Common myeloid progenitor, CD34-positive (primary cell): ENCODE data around the gene EIF4EBP3.
A peak's percentile ranks its signal among the peaks of the same experiment; 100 is the strongest.

ENCODE experiments used
- CTCF ChIA-PET: fragments of 350-600 bp; sonication (Branson Sonifier 250); formaldehyde crosslinking; loops from one replicate; lab custom pipeline; 2021; ENCODE audit warnings: antibody characterized with exemption; lab: Charles Lee
- POLR2A ChIA-PET: fragments of 350-600 bp; sonication (Branson Sonifier 250); formaldehyde crosslinking; loops from one replicate; lab custom pipeline; 2021; ENCODE audit warnings: antibody characterized with exemption; lab: Charles Lee
- DNase-seq, 3 donors: peaks; one replicate each; pipeline versions ENCODE4 v3.0.0 to v3.0.0-alpha.2; 2013
- H3K27ac ChIP-seq, 2 experiments: 1 replicate in 1 of 2; 2 replicates in 1 of 2; pipeline ENCODE4 v1.7.0; 2013; ENCODE audit warnings: inconsistent platforms in 2 of 2, low read length in 2 of 2, mild to moderate bottlenecking in 2 of 2, low read depth in 1 of 2, moderate library complexity in 1 of 2; ENCODE audit not compliant: severe bottlenecking in 2 of 2, insufficient read depth in 1 of 2, poor library complexity in 1 of 2
- H3K27me3 ChIP-seq, 5 experiments: replicated peaks in 2 of 5; 1 replicate in 3 of 5; 2 replicates in 2 of 5; pipeline versions ENCODE4 v1.6.1 to v1.7.0; 2013; ENCODE audit warnings: low read length in 4 of 5, mild to moderate bottlenecking in 2 of 5, moderate library complexity in 2 of 5, inconsistent platforms in 1 of 5; ENCODE audit not compliant: insufficient read depth in 5 of 5, control insufficient read depth in 4 of 5
- H3K36me3 ChIP-seq, 4 experiments: 1 replicate in 2 of 4; 2 replicates in 2 of 4; pipeline versions ENCODE4 v1.6.1 to v1.7.0; 2013; ENCODE audit warnings: low read length in 3 of 4, control low read depth in 1 of 4, mild to moderate bottlenecking in 1 of 4; ENCODE audit not compliant: control insufficient read depth in 4 of 4, insufficient read depth in 4 of 4
- H3K4me1 ChIP-seq, 4 experiments: 1 replicate in 3 of 4; 2 replicates in 1 of 4; pipeline versions ENCODE4 v1.6.1 to v1.7.1; 2013; ENCODE audit warnings: low read length in 3 of 4, mild to moderate bottlenecking in 3 of 4, control low read depth in 1 of 4, inconsistent platforms in 1 of 4, moderate library complexity in 1 of 4; ENCODE audit not compliant: control insufficient read depth in 4 of 4, insufficient read depth in 4 of 4; ENCODE audit errors: control extremely low read depth in 1 of 4
- H3K4me3 ChIP-seq, 7 experiments: 1 replicate in 4 of 7; 2 replicates in 3 of 7; pipeline versions ENCODE4 v1.5.1 to v1.7.0; 2013; ENCODE audit warnings: mild to moderate bottlenecking in 7 of 7, low read length in 6 of 7, moderate library complexity in 6 of 7, inconsistent platforms in 2 of 7, low read depth in 2 of 7, control low read depth in 1 of 7; ENCODE audit not compliant: insufficient read depth in 4 of 7, control insufficient read depth in 1 of 7; ENCODE audit errors: extremely low read depth in 1 of 7
- H3K9me3 ChIP-seq, 5 experiments: 1 replicate in 4 of 5; 2 replicates in 1 of 5; pipeline versions ENCODE4 v1.6.1 to v1.7.1; 2013; ENCODE audit warnings: low read length in 4 of 5, mild to moderate bottlenecking in 2 of 5, inconsistent platforms in 1 of 5, low read depth in 1 of 5, moderate library complexity in 1 of 5; ENCODE audit not compliant: control insufficient read depth in 4 of 5, insufficient read depth in 2 of 5; ENCODE audit errors: control extremely low read depth in 1 of 5
- WGBS: methylation state at CpG from one replicate; pipeline ENCODE4 v1.1.5; 2013; ENCODE audit not compliant: insufficient coverage; 5-methylcytosine and 5-hydroxymethylcytosine counted together

Gene EIF4EBP3

GRCh38 chr5:140567136-140567818, 19.8 kb downstream of the EIF4EBP3 start:
- 96% methylated on average over 18 of the region's 22 CpGs for WGBS
- CTCF ChIA-PET, result interaction anchor here (1.0 to 5.8 kb wide), 5 partner anchors 12 to 77 kb away, joined by 3 to 29 read pairs (median 4); partner anchors contain the start of gene EIF4EBP3
- Histone ChIP-seq H3K36me3 (peaks cover 6 to 39% (median 17%) of the 10 kb centered on the region in 4 experiments), H3K27me3 (no peaks in the 10 kb centered on the region), H3K4me3 (no peak overlapping the region), H3K27ac (no peak overlapping the region), H3K4me1 (peaks cover 13 to 40% (median 34%) of the 10 kb centered on the region in 4 experiments), H3K9me3 (no peaks in the 10 kb centered on the region)
- POLR2A ChIA-PET, result no interaction called here
- DNase-seq, result no peak

- Histone ChIP-seq H3K4me1 (peaks cover 13 to 40% (median 34%) of the 10 kb centered on the region in 4 experiments), H3K9me3 (no peaks in the 10 kb centered on the region), H3K4me3 (no peak overlapping the region), H3K27ac (no peak overlapping the region), H3K36me3 (peaks cover 6 to 34% (median 17%) of the 10 kb centered on the region in 4 experiments), H3K27me3 (no peaks in the 10 kb centered on the region)
- 100% methylated on average over 11 of the region's 13 CpGs for WGBS
- POLR2A ChIA-PET, result no interaction called here
- CTCF ChIA-PET, result interaction anchor here (1.0 to 5.8 kb wide), 2 partner anchors 20 to 77 kb away, joined by 3 to 29 read pairs; partner anchors contain the start of gene EIF4EBP3
- no peak for DNase-seq
These were observed 20.4 kb downstream of the EIF4EBP3 start for GRCh38 chr5:140567871-140568270.

GRCh38 chr5:140568443-140569063, 21.1 kb downstream of the EIF4EBP3 start:
- no peak for DNase-seq
- Histone ChIP-seq H3K4me3 (peak overlapping the region in 2 of 7 experiments; percentile 33 to 42), H3K9me3 (no peaks in the 10 kb centered on the region), H3K27me3 (no peaks in the 10 kb centered on the region), H3K36me3 (peaks cover 6 to 34% (median 17%) of the 10 kb centered on the region in 4 experiments), H3K4me1 (peaks cover 13 to 36% (median 30%) of the 10 kb centered on the region in 4 experiments), H3K27ac (peak overlapping the region; percentile 28 to 52)
- ChIA-PET POLR2A (no interaction called here), CTCF (interaction anchor here (0.6 to 5.8 kb wide), 4 partner anchors 21 to 305 kb away, joined by 3 to 29 read pairs (median 3); partner anchors contain the start of gene EIF4EBP3)
- WGBS, result 87% methylated on average over 2 of the region's 2 CpGs

- H3K27ac ChIP-seq, result peak overlapping the region; percentile 28 to 52
- POLR2A ChIA-PET, result no interaction called here
- H3K4me3 ChIP-seq, result peak overlapping the region in 2 of 7 experiments; percentile 33 to 42
- 6% methylated on average over 4 of the region's 4 CpGs for WGBS
- CTCF ChIA-PET, result interaction anchor here (0.6 to 5.8 kb wide), 7 partner anchors 22 to 306 kb away, joined by 3 to 29 read pairs (median 3); partner anchors contain the start of genes CD14 and EIF4EBP3
- peaks cover 6 to 34% (median 17%) of the 10 kb centered on the region in 4 experiments for H3K36me3 ChIP-seq
- peak; percentile 50 to 71 (median 71) for DNase-seq
- peaks cover 9 to 30% (median 25%) of the 10 kb centered on the region in 4 experiments for H3K4me1 ChIP-seq
- H3K27me3 ChIP-seq, result no peaks in the 10 kb centered on the region
- no peaks in the 10 kb centered on the region for H3K9me3 ChIP-seq
These were observed 21.7 kb downstream of the EIF4EBP3 start for GRCh38 chr5:140569197-140569596.

GRCh38 chr5:140570058-140570457, 22.6 kb downstream of the EIF4EBP3 start:
- ChIA-PET POLR2A (no interaction called here), CTCF (interaction anchor here (0.6 to 5.8 kb wide), 5 partner anchors 23 to 152 kb away, joined by 3 to 29 read pairs (median 3); partner anchors contain the start of genes CD14 and EIF4EBP3)
- Histone ChIP-seq H3K9me3 (no peaks in the 10 kb centered on the region), H3K27me3 (no peaks in the 10 kb centered on the region), H3K4me1 (peaks cover 7 to 26% (median 20%) of the 10 kb centered on the region in 4 experiments), H3K27ac (no peak overlapping the region), H3K36me3 (peaks cover 6 to 34% (median 17%) of the 10 kb centered on the region in 4 experiments), H3K4me3 (no peak overlapping the region)
- WGBS, result 100% methylated on average over 3 of the region's 4 CpGs
- no peak for DNase-seq

- ChIA-PET CTCF (interaction anchor here (0.6 to 5.8 kb wide), 4 partner anchors 23 to 132 kb away, joined by 3 to 29 read pairs (median 4); partner anchors contain the start of gene EIF4EBP3), POLR2A (no interaction called here)
- H3K27ac ChIP-seq, result no peak overlapping the region
- no peak overlapping the region for H3K4me3 ChIP-seq
- no peaks in the 10 kb centered on the region for H3K9me3 ChIP-seq
- H3K27me3 ChIP-seq, result no peaks in the 10 kb centered on the region
- 100% methylated on average over 1 of the region's 1 CpG for WGBS
- DNase-seq, result no peak
- H3K36me3 ChIP-seq, result peaks cover 6 to 34% (median 17%) of the 10 kb centered on the region in 4 experiments
- H3K4me1 ChIP-seq, result peaks cover 3 to 22% (median 16%) of the 10 kb centered on the region in 4 experiments
These were observed 23.0 kb downstream of the EIF4EBP3 start for GRCh38 chr5:140570488-140570887.
